Prostate gland (tissue), 2 donors: ENCODE measurements around the gene ADAMTS2. TPM values are rescaled to one million over a fixed set of nuclear protein-coding genes. Genes with fewer than 3 reads are reported as not detected.

Experiments
- DNase-seq: peaks from one replicate; pipeline ENCODE4 v3.0.0-alpha.2; 2019; ENCODE audit warnings: low spot score
- H3K27ac ChIP-seq, 2 donors: fragments of 200-600 bp; sonication (generic); 2 replicates each; pipeline ENCODE4 v1.5.1; 2017 to 2019
- H3K27me3 ChIP-seq: fragments of 200-600 bp; sonication (generic); replicated peaks from 2 replicates; pipeline ENCODE4 v1.5.1; 2019; ENCODE audit not compliant: insufficient read depth
- H3K36me3 ChIP-seq, 2 donors: fragments of 200-600 bp; sonication (generic); 1 replicate in 1 of 2; 2 replicates in 1 of 2; pipeline versions ENCODE4 v1.5.1 to v1.8.1; 2017 to 2019
- H3K4me1 ChIP-seq: fragments of 200-600 bp; sonication (generic); replicated peaks from 2 replicates; pipeline ENCODE4 v1.5.1; 2019
- H3K4me3 ChIP-seq, 2 donors: fragments of 200-600 bp; sonication (generic); 2 replicates each; pipeline ENCODE4 v1.5.1; 2017 to 2019
- H3K9me3 ChIP-seq: fragments of 200-600 bp; sonication (generic); 2 replicates; pipeline ENCODE4 v1.5.1; 2017
- CTCF ChIP-seq, 4 experiments: fragments of 200-600 bp in 2 of 4; fragments of 450-650 bp in 2 of 4; sonication (generic) in 2 of 4; IDR thresholded peaks; 1 replicate in 3 of 4; 2 replicates in 1 of 4; pipeline ENCODE4 v1.5.1; 2016 to 2019; ENCODE audit warnings: antibody characterized with exemption in 4 of 4, mild to moderate bottlenecking in 2 of 4, moderate library complexity in 2 of 4
- POLR2A ChIP-seq: fragments of 450-650 bp; IDR thresholded peaks from one replicate; pipeline ENCODE4 v1.6.1; 2016; ENCODE audit warnings: antibody characterized with exemption, mild to moderate bottlenecking
- POLR2AphosphoS5 ChIP-seq: sonication (generic); formaldehyde crosslinking; IDR thresholded peaks from one replicate; pipeline ENCODE4 v1.6.1; 2017; ENCODE audit warnings: antibody characterized with exemption
- WGBS: methylation state at CpG from one replicate; pipeline ENCODE4 v1.1.5; 2018; 5-methylcytosine and 5-hydroxymethylcytosine counted together
- intact Hi-C: fragments of 100-400 bp; cut with DNase I; formaldehyde crosslinking; loops from one replicate; pipeline ENCODE4 v1.14.2; 2022
- total RNA-seq, 2 donors: library from RNA; depleted of rRNA; stranded (reverse); fragments of >200 nt; gene quantifications; one replicate each; pipeline ENCODE4 v1.1.0, GENCODE V29; 2016

Gene ADAMTS2
- total RNA-seq, 2 donors from 2014 or later, result 2.0 to 20.3 TPM

- WGBS, result 82% methylated on average over 5 of the region's 5 CpGs
- DNase-seq, result no peak
Measured at GRCh38 chr5:179253730-179254129, 91.5 kb downstream of the ADAMTS2 start.

GRCh38 chr5:179251276-179251969, 93.8 kb downstream of the ADAMTS2 start:
- H3K36me3 ChIP-seq, result no peaks in the 10 kb centered on the region
- no peak for DNase-seq
- no peaks in the 10 kb centered on the region for H3K4me1 ChIP-seq
- H3K9me3 ChIP-seq, result no peaks in the 10 kb centered on the region
- H3K27me3 ChIP-seq, result no peaks in the 10 kb centered on the region
- 86% methylated on average over 8 of the region's 8 CpGs for WGBS
- intact Hi-C loops, result no loop called here
- H3K4me3 ChIP-seq, result no peak overlapping the region
- no peak overlapping the region for H3K27ac ChIP-seq
- TF ChIP-seq POLR2A (no peak), CTCF (IDR thresholded peaks at IDR 0.05) (no peak), POLR2AphosphoS5 (no peak)

More at GRCh38 chr5:179253730-179254129, 91.5 kb downstream of the ADAMTS2 start:
- H3K27ac ChIP-seq, result no peak overlapping the region
- TF ChIP-seq POLR2AphosphoS5, result no peak
- TF ChIP-seq CTCF (IDR thresholded peaks at IDR 0.05), result no peak
- TF ChIP-seq POLR2A, result no peak
- H3K27me3 ChIP-seq, result no peaks in the 10 kb centered on the region
- no peaks in the 10 kb centered on the region for H3K36me3 ChIP-seq
- intact Hi-C loops, result no loop called here
- H3K4me1 ChIP-seq, result no peaks in the 10 kb centered on the region
- no peaks in the 10 kb centered on the region for H3K9me3 ChIP-seq
- H3K4me3 ChIP-seq, result no peak overlapping the region

GRCh38 chr5:179250561-179251225, 94.6 kb downstream of the ADAMTS2 start:
- Histone ChIP-seq H3K4me3 (no peak overlapping the region), H3K9me3 (no peaks in the 10 kb centered on the region), H3K27me3 (no peaks in the 10 kb centered on the region), H3K36me3 (no peaks in the 10 kb centered on the region), H3K27ac (no peak overlapping the region), H3K4me1 (no peaks in the 10 kb centered on the region)
- TF ChIP-seq POLR2A (no peak), POLR2AphosphoS5 (no peak), CTCF (IDR thresholded peaks at IDR 0.05) (no peak)
- intact Hi-C loops, result no loop called here
- WGBS, result 93% methylated on average over 13 of the region's 13 CpGs
- no peak for DNase-seq

GRCh38 chr5:179246227-179246626, 99.0 kb downstream of the ADAMTS2 start:
- 97% methylated on average over 2 of the region's 2 CpGs for WGBS
- intact Hi-C loops, result no loop called here
- Histone ChIP-seq H3K27ac (no peak overlapping the region), H3K27me3 (no peaks in the 10 kb centered on the region), H3K36me3 (no peaks in the 10 kb centered on the region), H3K4me1 (no peaks in the 10 kb centered on the region), H3K4me3 (no peak overlapping the region), H3K9me3 (no peaks in the 10 kb centered on the region)
- DNase-seq, result no peak
- TF ChIP-seq CTCF (IDR thresholded peaks at IDR 0.05) (no peak), POLR2A (no peak), POLR2AphosphoS5 (no peak)

- TF ChIP-seq POLR2A, result no peak
- TF ChIP-seq POLR2AphosphoS5, result no peak
- no peak for TF ChIP-seq CTCF (IDR thresholded peaks at IDR 0.05)
- Histone ChIP-seq H3K4me3 (no peak overlapping the region), H3K27ac (no peak overlapping the region), H3K4me1 (no peaks in the 10 kb centered on the region), H3K9me3 (no peaks in the 10 kb centered on the region), H3K27me3 (no peaks in the 10 kb centered on the region), H3K36me3 (no peaks in the 10 kb centered on the region)
- intact Hi-C loops, result no loop called here
- no peak for DNase-seq
- WGBS, result 86% methylated on average over 4 of the region's 4 CpGs
Measured at GRCh38 chr5:179245031-179245430, 100.2 kb downstream of the ADAMTS2 start.
